NCI-H146 treated with DMSO at 0.1 percent for 48 hours (cell line): ENCODE data around the gene YPEL1.
A peak's percentile ranks its signal among the peaks of the same experiment; 100 is the strongest.
"Not testable (repeated sequence)": the region's sequence is repeated elsewhere in the genome, so short reads cannot be mapped to it uniquely, and the experiment has no call there.

ENCODE experiments used
- DNase-seq: peaks from one replicate; lab custom pipeline; 2025; ENCODE audit not compliant: unreplicated experiment; lab: John Stamatoyannopoulos, UW

Gene YPEL1

DNA sequence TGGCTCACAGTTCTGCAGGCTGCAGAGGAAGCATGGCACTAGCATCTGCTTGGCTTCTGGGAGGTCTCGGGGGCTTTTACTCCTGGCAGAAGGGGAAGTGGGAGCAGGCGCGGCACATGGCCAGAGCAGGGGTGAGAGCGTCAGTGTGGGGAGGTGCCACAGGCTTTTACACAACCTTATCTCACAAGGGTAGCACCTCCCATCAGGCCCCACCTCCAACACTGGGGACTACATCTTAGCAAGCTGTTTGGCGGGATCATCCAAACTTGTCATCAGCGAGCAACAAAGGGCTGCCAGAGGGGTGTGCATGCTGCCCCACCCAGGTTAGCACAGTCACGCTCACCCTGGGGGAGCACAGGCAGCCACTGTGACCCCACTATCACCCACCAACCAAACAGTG, 18.9 kb upstream of the YPEL1 start:
- DNase-seq, result no peak

DNA sequence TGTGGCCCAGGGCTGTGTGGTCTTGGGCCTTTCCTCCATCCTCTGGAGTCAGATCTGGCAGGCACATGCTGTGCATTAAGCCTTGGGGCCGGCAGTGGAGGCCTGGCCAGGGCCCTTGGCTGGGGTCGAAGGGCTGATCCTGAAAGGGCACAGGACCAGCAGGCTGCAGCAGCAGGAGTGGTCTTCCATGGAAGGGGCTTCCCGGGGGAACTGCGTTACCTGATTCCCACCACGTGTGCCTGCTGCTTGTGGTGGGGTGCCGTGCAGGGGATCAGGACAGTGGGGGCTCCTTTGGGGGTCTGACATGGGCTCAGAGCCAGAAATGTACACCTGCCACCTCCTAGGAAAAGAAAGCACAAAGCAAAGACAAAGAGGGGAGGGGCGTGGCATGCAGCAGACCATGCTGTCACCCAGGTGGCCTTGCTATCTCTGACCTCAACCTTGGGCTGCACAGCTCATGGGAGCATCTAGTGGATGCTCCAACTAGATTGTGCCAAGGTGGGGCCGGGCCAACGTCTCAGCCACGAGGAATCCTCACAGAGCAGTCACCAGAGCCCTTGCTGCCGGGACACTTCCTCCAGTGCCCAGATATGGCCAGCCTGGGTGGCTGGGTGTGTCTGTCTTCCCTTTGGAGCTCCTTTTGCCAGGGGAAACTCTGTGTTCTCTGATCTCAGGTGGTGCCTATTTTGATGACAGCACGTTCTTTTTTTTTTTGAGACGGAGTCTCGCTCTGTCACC, 17.9 kb upstream of the YPEL1 start:
- DNase-seq, result no peak

DNA sequence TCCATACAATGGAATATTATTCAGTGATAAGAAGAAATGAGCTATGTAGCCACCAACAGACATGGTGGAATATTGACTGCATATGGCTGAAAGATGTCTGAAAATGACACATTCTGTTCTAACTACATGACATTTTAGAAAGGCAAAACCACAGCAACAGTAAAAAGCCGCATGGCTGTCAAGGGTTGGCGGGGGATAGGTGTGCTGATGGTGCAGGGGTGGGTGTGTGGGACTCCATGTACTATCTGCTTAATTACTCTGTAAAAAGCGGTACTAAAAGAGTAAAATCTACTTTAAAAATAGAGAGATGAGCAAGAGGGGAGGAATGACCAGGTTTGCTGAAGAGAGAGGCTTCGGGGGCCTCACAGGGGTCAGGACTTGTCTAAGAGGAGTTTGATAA, 16.7 kb upstream of the YPEL1 start:
- DNase-seq, result no peak

DNA sequence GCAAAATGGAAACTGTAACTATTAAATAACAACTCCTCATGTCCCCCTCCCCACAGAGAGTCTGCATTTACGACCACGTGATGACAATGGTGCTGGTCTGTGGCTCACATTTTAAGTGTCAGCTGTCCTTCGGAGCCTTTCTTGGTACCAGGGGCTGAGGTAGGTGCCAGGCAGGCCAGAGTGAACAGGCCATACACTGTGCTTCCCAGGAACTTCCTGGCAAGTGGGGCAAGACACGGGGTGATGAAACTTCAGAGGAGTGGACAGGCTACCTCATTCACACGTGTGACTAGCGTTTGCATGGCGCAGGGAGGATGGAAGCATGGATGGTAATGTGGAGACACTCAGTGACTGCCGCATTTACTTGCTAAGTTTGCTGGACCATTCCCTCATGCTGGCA, 10.4 kb upstream of the YPEL1 start:
- DNase-seq, result no peak

DNA sequence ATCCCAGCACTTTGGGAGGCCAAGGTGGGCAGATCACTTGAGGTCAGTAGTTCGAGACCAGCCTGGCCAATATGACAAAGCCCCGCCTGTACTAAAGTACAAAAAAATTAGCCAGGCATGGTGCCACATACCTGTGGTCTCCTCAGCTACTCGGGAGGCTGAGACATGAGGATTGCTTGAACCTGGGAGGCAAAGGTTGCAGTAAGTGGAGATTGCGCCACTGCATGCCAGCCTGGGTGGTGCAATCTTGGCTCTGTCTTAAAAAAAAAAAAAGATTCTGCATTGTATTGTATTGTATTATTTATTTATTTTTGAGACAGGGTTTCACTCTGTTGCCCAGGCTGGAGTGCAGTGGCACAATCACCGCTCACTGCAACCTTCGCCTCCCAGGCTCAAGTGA, 9.3 kb upstream of the YPEL1 start:
- not testable (repeated sequence) for DNase-seq

DNA sequence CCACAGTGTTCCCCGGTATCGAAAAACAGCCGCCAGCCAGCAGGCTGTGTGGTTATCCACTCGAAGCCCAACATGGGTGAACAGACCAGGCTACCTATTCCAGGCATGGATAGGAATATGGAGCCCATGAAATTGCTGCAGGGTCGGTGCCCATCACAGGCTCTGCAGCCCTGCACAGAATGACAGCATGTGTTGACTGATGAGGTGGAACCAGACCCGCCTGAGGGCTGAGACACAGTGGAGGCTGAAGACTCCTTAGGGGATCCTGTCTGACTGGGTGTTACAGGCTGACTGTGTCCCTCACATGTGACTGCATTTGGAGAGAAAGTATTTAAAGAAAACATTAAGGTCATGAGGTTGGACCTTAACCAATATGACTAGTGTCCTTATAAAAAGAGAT, 6.2 kb upstream of the YPEL1 start:
- DNase-seq, result no peak

DNA sequence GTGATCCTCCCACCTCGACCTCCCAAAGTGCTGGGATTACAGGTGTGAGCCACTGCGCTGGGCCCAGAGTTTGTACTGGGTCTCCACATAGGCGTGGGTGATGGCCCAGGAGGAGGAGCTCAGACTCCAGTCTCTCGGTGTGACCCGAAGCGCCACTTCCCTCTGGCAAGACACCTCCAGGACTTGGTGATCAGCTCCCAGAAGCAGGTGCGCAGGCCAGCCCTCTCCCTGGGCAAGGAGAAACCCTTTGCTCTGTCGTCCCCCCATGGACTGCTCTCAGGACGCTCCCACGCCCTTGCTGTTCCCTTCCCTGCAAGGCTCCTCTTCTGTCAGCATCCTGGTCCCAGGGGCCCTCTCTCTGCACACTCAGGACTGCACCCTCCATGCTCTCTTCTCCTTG, 5.5 kb upstream of the YPEL1 start:
- no peak for DNase-seq

DNA sequence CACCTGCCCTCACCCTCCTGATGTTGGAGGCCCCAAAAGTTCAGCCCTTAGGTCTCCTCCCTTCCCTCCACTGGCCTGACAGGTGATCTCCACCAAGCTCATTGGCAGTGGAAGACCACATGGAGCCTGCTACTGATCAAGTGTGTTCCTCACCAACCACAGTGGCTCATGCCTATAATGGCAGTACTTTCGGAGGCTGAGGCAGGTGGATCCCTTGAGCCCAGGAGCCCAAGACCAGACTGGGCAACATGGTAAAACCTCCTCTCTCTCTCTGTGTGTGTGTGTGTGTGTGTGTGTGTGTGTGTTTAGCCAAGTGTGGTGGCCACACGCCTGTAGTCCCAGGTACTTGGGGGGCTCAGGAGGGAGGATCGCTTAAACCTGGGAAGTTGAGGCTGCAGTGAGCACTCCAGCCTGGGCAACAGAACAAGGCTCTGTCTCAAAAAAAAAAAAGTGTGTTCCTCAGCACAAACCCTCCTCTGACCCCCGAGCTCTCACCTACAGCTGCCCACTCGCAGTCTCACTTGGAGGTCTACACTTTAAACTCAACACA, 4.3 kb upstream of the YPEL1 start:
- DNase-seq, result no peak

DNA sequence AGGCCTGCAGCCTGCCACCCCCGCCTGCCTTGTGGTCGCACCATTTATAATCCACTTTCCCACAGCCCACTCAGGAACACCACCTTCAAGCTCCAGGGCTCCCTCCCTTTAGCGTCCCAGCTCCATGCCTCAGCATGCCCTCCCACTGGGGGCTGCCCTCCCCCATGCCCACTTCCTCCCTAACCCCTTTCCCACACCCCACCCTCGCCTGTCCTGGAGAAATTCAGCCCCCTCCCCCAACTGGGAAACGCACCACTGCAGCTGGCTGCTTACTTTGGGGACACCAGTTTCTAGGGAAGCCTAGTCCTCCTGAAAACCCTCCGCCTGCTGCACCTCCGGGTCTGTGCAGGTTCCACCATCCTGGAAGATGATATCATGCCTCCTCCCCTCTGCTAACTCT, 3.4 kb upstream of the YPEL1 start:
- no peak for DNase-seq

DNA sequence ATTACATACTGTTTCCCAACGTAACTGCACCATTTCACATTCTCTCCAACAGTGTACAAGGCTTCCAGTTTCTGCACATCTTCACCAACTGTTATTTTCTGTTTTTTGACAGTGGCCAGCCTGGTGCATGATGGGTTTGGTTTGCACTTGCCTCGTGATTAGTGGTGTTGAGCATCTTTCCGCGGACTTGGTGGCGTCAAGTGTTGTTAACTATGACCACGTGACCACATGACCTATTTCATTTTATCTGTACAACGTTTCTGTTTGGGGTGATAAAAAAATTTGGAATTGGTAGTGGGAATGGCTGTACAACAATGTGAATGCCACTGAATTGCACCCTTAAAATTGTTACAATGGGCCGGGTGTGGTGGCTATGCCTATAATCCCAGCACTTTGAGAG, 2.5 kb upstream of the YPEL1 start:
- DNase-seq, result no peak

DNA sequence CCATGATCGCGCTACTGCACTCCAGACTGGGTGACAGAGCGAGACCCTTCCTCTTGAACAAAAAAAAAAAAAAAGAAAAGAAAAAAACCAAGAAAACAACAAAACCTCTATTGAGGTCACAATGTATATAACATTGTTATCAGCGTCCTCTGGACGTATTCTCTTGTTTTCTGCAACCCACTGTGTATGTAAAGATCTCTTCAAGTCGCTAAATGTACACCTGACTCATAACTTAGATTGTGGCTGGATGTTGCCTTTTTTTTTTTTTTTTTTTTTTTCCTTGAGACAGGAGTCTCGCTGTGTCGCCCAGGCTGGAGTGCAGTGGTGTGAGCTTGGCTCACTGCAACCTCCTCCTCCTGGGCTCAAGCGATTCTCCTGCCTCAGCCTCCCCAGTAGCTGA, 1.4 kb upstream of the YPEL1 start:
- no peak for DNase-seq

DNA sequence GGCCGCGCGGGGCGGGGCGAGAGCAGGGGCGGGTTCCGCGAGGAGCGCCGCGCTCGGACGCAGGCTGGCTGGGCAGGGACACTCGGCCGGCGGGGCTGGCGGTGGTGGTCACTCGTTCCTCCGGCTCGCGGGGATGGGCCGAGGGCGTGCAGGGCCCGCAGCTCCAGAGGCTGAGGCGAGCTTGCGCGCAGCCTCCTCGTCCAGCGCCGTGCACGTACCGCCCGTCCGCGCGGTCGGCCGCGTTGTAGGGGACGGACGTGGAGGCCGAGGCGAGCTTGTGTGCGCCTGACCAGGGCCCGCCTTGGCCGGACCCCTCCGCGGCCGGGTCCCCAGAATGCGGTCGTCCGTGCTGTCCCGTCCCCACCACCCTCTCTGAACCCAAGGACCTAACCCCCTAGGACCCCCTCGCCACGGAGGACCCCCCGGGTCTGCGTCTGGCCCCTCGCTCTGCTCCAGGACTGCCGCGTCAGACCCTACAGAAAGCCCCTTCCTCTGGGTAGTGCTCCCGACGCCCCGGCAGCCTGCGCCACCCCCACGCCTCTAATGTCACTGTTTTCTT, 569 bp upstream of the YPEL1 start:
- DNase-seq, result no peak

DNA sequence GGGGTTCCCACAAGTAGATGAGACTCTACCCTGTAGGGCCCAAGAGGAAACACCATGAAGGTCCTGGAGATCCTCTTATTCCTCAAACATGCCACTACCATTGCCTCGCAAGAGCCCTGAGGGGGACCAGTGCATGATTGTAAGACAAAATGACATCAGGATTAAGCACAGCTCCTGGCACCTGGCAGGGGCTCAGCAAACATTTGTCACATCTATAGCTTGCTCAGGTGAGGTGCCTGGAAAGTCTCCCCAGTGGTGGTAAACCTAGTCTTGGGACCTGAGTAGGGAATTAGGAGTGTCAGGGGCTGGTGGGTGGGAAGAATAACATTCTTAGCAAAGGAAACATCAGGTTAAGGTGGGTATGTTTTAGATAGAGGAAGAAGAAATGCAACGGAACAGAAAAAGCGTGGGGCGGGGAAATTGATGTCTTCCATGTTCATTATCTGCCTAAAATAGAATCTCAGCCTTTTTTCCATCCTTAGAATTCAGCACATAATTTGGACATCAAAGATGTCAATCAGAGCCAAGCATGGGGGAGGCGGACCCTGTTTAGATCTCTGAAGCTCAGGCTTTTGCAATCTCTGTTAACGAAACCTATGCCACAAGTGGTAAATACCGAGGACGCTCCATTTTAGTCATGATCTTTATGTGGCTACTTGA, 924 bp downstream of the YPEL1 start:
- no peak for DNase-seq

DNA sequence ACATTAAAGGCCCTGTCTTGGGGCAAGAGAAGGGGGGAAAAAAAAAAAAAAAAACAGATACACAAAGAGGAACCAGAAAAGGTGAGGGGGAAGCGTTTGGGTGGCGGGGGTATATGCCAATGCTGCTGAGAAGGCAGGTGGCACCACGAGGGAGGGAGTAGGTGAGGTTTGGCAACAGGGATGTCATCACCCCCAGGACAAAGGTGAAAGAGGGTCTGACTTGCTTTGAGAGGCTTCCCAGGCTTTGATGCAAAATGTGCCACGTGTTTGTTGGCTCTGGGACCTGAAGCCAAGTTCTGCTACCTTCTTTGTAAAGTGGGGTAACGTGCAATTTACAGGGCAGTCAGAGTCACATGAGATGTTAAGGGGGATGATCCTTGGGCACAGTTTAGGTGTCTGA, 4.1 kb downstream of the YPEL1 start:
- no peak for DNase-seq

DNA sequence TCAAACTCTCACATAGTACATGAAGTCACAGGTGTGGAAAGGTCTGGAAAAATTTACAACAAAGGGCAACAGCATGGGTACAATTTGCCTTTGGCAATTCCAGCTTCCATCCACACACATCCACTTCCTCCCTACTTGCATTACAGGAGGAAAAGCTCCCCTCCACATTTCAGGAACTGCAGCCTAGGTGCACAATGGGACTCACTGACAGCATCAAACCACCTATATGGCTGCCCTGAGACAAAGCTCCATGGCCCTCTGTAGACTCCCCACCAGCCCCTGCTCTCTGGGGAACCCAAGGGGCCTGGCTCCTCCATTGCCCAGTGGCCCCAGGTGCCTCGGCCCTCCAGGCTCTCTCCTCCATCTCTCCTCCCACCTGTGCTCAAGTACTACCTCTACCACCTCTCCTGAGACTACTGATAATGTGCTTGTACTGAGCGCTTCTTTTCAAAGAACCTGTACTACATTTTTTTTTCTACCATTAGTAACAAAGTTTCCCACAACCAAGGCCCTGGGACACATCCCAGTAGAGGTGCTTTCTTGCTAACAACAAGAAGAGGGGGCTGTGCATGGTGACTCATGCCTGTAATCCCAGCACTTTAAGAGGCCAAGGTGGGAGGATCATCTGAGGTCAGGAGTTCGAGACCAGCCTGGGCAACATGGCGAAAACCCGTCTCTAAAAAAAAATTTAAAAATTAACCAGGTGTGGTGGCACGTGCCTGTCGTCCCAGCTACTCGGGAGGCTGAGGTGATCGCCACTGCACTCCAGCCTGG, 4.9 kb downstream of the YPEL1 start:
- no peak for DNase-seq

DNA sequence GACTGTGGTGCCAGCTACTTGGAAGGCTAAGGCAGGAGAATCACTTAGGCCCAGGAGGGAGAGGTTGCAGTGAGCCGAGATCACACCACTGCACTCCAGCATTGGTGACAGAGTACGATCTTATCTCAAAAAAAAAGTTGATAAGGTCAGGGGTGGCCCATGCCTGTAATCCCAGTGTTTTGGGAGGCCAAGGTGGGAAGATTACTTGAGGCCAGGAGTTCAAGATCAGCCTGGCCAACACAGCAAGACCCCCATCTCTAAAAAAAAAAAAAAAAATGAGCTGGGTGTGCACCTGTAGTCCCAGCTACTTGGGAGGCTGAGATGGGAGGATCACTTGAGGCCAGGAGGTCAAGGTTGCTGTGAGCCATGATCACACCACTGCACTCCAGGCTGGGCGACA, 6.4 kb downstream of the YPEL1 start:
- DNase-seq, result not testable (repeated sequence)

DNA sequence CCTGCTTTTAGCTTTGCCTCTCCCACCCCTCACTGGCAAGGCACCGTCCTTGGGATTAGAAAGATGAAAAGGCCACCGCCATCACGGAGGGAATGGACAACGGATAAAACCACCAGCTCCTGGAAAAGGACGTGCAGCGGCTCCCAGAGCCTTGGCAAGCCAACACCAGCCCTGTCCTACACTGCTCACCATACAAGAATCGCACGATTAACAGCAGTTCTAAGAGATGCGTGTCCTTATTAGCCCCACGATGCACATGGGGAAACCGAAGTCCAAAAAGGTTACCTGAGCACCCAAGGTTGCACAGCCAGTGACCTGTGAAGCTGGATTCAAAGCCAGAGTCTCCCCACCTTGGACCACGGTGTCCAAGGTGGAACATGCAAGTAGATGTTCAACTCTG, 7.3 kb downstream of the YPEL1 start:
- no peak for DNase-seq

DNA sequence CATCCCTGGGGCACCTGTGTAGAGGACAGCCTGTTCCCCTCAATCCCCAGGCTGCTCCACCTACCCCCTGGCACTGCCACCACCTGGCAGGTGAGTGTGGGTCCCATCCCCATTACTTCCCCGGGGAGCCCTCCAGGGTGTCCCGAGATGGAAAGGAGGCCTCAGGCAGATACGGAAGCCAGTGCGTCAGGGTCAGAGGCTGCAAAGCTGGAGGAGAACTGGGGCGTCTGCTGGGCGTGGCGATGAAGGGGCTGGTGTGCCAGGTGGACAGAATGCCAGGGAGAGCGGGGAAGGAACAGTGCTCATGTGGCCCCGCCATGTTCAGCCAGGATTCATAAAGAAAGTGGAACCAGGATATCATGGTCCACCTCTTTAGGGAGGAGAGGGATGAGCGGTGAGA, 7.8 kb downstream of the YPEL1 start:
- DNase-seq, result no peak

DNA sequence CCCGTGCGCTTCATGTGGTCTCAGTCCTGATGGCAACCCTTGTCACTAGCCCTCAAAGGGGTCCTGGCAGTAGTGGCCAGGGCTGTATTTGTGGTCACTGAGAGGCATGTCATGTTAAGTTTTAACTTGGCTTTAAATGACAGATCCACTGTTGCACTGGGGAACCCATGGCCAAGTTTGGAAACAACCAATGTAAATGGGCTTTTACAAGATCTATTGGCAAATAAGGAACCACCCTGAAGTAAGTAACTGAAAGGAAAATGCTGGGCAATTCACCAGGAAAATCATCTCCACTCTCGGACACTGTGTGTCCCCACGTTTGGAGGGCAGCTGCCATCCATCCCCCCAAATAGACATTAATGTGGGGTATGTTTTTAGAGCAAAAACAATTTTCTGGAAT, 8.4 kb downstream of the YPEL1 start:
- DNase-seq, result no peak

DNA sequence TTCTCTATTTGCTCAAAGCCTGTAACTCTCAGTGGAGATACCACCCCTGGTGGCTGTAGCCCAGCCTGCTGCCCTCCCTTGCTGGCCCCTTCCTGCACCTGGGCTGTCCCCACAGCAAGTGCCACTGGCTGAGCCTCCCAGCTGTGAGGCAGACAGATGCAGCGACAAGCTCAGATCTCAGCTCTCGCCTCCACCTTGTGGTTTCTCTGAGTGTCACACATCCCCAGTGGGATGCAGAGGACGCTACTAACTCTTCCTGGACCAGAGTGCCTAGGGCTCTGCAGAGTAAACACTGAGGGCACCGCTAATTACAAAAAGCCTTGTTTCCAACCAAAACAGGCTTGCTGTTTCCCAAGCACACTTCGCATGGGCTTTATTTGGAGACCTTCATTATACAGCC, 8.9 kb downstream of the YPEL1 start:
- DNase-seq, result peak; percentile 56

DNA sequence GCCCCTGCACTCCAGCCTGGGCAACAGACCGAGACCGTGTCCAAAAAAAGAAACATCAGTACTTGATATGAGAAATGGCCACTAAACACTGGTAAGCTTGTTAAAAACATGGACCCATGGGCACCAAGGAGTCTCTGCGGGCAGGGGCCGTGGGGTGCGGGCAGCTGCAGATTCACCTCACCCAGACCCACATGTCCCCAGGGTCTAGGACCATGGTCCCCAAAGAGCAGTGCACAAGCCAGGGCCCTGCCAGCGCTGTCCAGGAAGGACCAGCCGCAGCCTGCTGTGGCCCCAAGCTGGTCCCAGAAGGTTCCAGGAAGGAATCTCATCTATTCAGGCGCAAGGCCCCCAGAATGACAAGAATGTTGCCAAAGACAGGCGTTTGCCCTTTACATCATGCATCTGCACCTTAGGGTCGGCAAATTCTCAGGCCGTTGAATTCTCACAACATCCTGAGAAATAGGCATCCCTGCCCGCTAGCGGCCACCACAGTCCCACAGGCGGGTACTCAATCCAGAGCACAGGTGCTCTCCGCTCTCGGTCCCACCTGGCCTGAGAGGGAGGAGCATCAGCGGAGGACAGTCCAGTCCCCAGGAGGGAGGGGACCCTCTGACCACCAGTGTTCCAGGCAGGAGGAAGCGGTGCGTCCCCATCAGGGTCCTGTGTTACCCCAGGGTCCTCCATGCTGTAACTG, 9.5 kb downstream of the YPEL1 start:
- no peak for DNase-seq
